Measurements from ENCODE around the gene XPO5. TPM values are rescaled to one million over a fixed set of nuclear protein-coding genes. Genes with fewer than 3 reads are reported as not detected.

The XPO5 gene
- total RNA-seq, 1 donor from 2014 or later = 20.3 TPM

GRCh38 chr6:43488667-43489276 lies 87.1 kb downstream of the XPO5 start:
- intact Hi-C loops (cut with DNase I) = no loop called here
- no peak for DNase-seq (ENCODE audit: low spot score)

- intact Hi-C loops (cut with DNase I) = no loop called here
- DNase-seq (ENCODE audit: low spot score) = no peak
These were observed 94.1 kb downstream of the XPO5 start for GRCh38 chr6:43481591-43482236.

- intact Hi-C loops (cut with DNase I) = no loop called here
- no peak for DNase-seq (ENCODE audit: low spot score)
These were observed 94.8 kb downstream of the XPO5 start for GRCh38 chr6:43481075-43481474.

- intact Hi-C loops (cut with DNase I) = no loop called here
These were observed 97.8 kb downstream of the XPO5 start for GRCh38 chr6:43478008-43478372.

DNA sequence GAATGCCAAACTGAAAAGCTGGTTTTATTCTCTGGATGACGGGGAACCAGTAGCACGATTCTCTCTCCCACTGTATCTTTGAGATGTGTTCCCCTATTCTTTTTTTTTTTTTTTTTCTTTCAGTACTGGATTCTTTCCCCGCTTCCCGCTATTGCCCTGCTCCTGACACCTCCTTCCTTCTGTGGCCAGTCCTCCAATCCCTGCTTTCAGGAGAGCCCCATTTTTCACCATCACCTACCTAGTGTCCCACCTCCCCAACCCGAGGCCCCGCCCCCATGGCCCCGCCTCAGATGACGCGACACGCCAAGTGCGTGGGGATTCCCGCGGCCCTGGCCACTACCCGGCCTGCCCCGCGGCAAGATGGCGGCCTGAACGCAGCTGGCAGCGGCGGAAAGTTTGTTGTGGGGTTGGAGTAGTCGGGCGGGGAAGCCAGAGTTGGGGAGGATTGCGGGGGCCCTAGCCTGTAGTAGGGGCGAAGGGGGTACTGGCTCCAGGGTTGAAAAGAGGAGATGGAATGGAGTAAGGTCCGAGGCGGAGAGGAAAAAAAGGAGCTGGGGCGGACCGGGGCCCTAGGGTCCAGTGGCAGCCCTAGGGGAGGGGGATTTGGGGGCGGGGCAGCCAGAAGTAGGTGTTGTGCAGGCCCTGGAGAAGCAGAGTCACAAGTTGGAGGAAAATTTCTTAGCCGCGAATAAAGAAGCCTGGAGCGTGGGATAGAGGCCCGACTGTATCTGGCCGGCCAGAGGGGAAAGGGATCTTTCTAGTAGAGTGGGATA lies 98.4 kb downstream of the XPO5 start, which contains the start of gene TJAP1:
TJAP1 (plus strand) TSS at position 336 of the 773 bp plus-strand sequence. CDS start 21,432 bp downstream, outside the sequence.
- peak; percentile 97 for DNase-seq (ENCODE audit: low spot score)
- intact Hi-C loops (cut with DNase I) = no loop called here

More at GRCh38 chr6:43478008-43478372, 97.8 kb downstream of the XPO5 start:
- no peak for DNase-seq (ENCODE audit: low spot score)

DNA sequence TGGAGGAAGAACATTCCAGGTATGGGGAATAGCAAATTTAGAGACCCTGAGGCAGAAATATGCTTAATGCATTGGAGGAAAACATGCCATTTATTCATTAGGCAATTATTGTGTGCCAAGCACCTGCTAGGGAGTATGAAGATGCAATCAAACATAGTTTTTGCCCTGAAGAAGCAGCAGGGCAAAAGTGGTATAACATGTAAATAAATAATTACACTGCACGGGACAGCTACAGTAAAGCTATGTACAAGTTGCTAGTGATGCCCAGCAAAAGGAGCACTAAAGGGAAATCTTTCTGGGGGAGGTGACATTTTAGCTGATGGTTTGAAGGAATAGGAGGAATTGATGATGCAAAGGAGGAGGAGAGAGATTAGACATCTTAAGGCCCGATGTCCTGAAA lies 99.1 kb downstream of the XPO5 start:
- no peak for DNase-seq (ENCODE audit: low spot score)
- intact Hi-C loops (cut with DNase I) = no loop called here

DNA sequence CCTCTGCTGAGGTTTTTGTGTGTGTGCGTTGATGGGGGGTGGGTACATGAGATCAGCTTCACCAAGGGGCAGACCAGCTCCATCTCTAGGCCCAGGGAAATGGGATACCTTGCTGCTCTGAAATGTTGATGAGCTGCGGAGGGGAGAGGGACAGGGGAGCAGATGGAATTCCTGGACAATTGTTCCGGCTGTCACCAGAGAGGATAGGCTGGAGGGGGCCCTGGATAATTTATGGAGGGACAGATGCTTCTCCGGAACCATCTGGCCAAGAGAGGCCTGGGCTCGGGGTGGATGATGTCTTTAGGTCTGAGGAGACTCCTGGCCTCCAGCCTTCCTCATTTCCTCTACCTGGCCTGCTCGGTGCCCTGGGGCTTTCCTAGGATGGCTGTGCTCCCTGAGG lies 100.3 kb downstream of the XPO5 start:
- no peak for DNase-seq (ENCODE audit: low spot score)
- intact Hi-C loops (cut with DNase I) = no loop called here

DNA sequence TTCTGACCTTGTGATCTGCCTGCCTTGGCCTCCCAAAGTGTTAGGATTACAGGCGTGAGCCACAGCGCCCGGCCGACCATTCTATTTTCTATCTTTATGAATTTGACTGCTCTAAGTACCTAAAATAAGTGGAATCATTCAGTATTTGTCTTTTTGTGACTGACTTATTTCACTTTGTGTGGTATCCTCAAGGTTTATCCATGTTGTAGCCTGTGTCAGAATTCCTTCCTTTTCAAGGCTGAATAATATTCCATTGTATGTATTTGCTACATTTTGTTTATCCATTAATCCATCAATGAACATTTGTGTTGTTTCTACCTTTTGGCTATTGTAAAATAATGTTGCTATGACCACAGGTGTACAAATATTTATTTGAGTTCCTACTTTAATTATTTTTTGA lies 103.3 kb downstream of the XPO5 start:
- no peak for DNase-seq (ENCODE audit: low spot score)

More for the DNA sequence above, 103.3 kb downstream of the XPO5 start:
- intact Hi-C loops (cut with DNase I) = no loop called here

Other genes starting within 250 kb of the XPO5 start
- 13.8 TPM for gene ZNF318, start 206.4 kb downstream of the XPO5 start, total RNA-seq
- gene ABCC10, start 148.5 kb downstream of the XPO5 start, total RNA-seq = 9.3 TPM
- gene DLK2, start 120.5 kb downstream of the XPO5 start, total RNA-seq = 2.9 TPM
- 25.1 TPM for gene TJAP1, start 98.5 kb downstream of the XPO5 start, total RNA-seq
- gene LRRC73, start 65.7 kb downstream of the XPO5 start, total RNA-seq = 1.5 TPM
- gene YIPF3, start 59.1 kb downstream of the XPO5 start, total RNA-seq = 65.7 TPM
- gene POLR1C, start 58.9 kb downstream of the XPO5 start, total RNA-seq = 14.8 TPM
- gene POLH, start 147 bp upstream of the XPO5 start, total RNA-seq = 9.8 TPM
- 27.9 TPM for gene GTPBP2, start 53.2 kb upstream of the XPO5 start, total RNA-seq
- 25.5 TPM for gene MAD2L1BP, start 59.8 kb upstream of the XPO5 start, total RNA-seq
- gene RSPH9, start 69.0 kb upstream of the XPO5 start, total RNA-seq = 0.24 TPM
- gene MRPS18A, start 111.8 kb upstream of the XPO5 start, total RNA-seq = 38.4 TPM
- 233 TPM for gene VEGFA, start 194.2 kb upstream of the XPO5 start, total RNA-seq